ENCODE measurements around the gene CCL21. TPM values are rescaled to one million over a fixed set of nuclear protein-coding genes. Genes with fewer than 3 reads are reported as not detected.

Gene CCL21
- polyA plus RNA-seq, 3 donors = not detected

GRCh38 chr9:34671307-34671706 is 38.6 kb downstream of the CCL21 start:
- no peaks in the 10 kb centered on the region for H4K20me1 ChIP-seq (ENCODE audit: insufficient read depth, low read length)
- Mint-ChIP-seq H3K27ac (no peak overlapping the region), H3K4me1 (peaks cover 12% of the 10 kb centered on the region), H3K9me3 (peaks cover 8 to 17% (median 12%) of the 10 kb centered on the region in 7 donors), H3K36me3 (peaks cover 18 to 28% of the 10 kb centered on the region in 2 donors), H3K27me3 (ENCODE audit: low read depth in 3 of 3) (peaks cover 0 to 2% (median 1%) of the 10 kb centered on the region in 3 donors), H3K4me3 (no peak overlapping the region)
- WGBS (ENCODE audit: insufficient coverage) = no CpG with 5 or more reads among the region's 1 CpG
- peaks cover under 1 to 2% of the 10 kb centered on the region in 2 donors for H3K4me1 ChIP-seq (ENCODE audit: control insufficient read depth in 1 of 2, insufficient read depth in 2 of 2, low read length in 2 of 2)
- DNase-seq = no peak
- H2AFZ ChIP-seq (ENCODE audit: insufficient read depth, low read depth, low read length, poor library complexity, severe bottlenecking) = no peak overlapping the region
- H3K36me3 ChIP-seq (replicated peaks in 1 of 2; ENCODE audit: control insufficient read depth in 1 of 2, insufficient read depth in 2 of 2, low read length in 2 of 2) = peaks cover 0 to 12% of the 10 kb centered on the region in 2 donors
- intact Hi-C loops (cut with micrococcal nuclease) = no loop called here
- peaks cover 17% of the 10 kb centered on the region for H3K79me2 ChIP-seq (ENCODE audit: insufficient read depth, low read length)
- H3K27ac ChIP-seq (ENCODE audit: low read depth in 1 of 2, low read length in 2 of 2) = no peak overlapping the region
- no peak overlapping the region for H3K9ac ChIP-seq (ENCODE audit: insufficient read depth, low read length, poor library complexity, severe bottlenecking)
- no peaks in the 10 kb centered on the region for H3K27me3 ChIP-seq (ENCODE audit: control insufficient read depth in 2 of 2, insufficient read depth in 2 of 2, low read length in 2 of 2)
- TF ChIP-seq CTCF (IDR thresholded peaks at IDR 0.05) = no peak
- H3K4me2 ChIP-seq (replicated peaks; ENCODE audit: extremely low read depth, low read length, poor library complexity, severe bottlenecking) = no peak overlapping the region
- H3K4me3 ChIP-seq (replicated peaks in 1 of 3; ENCODE audit: low read depth in 2 of 3, low read length in 3 of 3) = no peak overlapping the region
- peaks cover 5 to 11% of the 10 kb centered on the region in 2 donors for H3K9me3 ChIP-seq (replicated peaks in 1 of 2; ENCODE audit: control insufficient read depth in 1 of 2, insufficient read depth in 1 of 2, low read length in 2 of 2)

- intact Hi-C loops (cut with micrococcal nuclease) = loop anchor here (10.0 kb wide), 2 partner anchors 315 to 445 kb away; partner anchors contain the start of genes ATOSB (in 1 of the 2) and DNAJB5 (in 1 of the 2)
- H3K27ac Mint-ChIP-seq = no peak overlapping the region
- no peak overlapping the region for H3K4me3 ChIP-seq (replicated peaks in 1 of 3; ENCODE audit: low read depth in 2 of 3, low read length in 3 of 3)
- H4K20me1 ChIP-seq (ENCODE audit: insufficient read depth, low read length) = no peaks in the 10 kb centered on the region
- peaks cover 9 to 10% of the 10 kb centered on the region in 2 donors for H3K4me1 ChIP-seq (ENCODE audit: control insufficient read depth in 1 of 2, insufficient read depth in 2 of 2, low read length in 2 of 2)
- H3K79me2 ChIP-seq (ENCODE audit: insufficient read depth, low read length) = peaks cover 20% of the 10 kb centered on the region
- H3K27ac ChIP-seq (ENCODE audit: low read depth in 1 of 2, low read length in 2 of 2) = no peak overlapping the region
- peaks cover 17% of the 10 kb centered on the region for H3K4me1 Mint-ChIP-seq
- peaks cover 18 to 28% of the 10 kb centered on the region in 2 donors for H3K36me3 Mint-ChIP-seq
- no peak for DNase-seq
- peaks cover 0 to 12% of the 10 kb centered on the region in 2 donors for H3K36me3 ChIP-seq (replicated peaks in 1 of 2; ENCODE audit: control insufficient read depth in 1 of 2, insufficient read depth in 2 of 2, low read length in 2 of 2)
- no peak overlapping the region for H3K9ac ChIP-seq (ENCODE audit: insufficient read depth, low read length, poor library complexity, severe bottlenecking)
- no peaks in the 10 kb centered on the region for H3K27me3 ChIP-seq (ENCODE audit: control insufficient read depth in 2 of 2, insufficient read depth in 2 of 2, low read length in 2 of 2)
- peaks cover 8 to 17% (median 12%) of the 10 kb centered on the region in 7 donors for H3K9me3 Mint-ChIP-seq
- no peak overlapping the region for H3K4me2 ChIP-seq (replicated peaks; ENCODE audit: extremely low read depth, low read length, poor library complexity, severe bottlenecking)
- H3K4me3 Mint-ChIP-seq = no peak overlapping the region
- peaks cover 5 to 11% of the 10 kb centered on the region in 2 donors for H3K9me3 ChIP-seq (replicated peaks in 1 of 2; ENCODE audit: control insufficient read depth in 1 of 2, insufficient read depth in 1 of 2, low read length in 2 of 2)
- peaks cover 0 to 2% (median 0%) of the 10 kb centered on the region in 3 donors for H3K27me3 Mint-ChIP-seq (ENCODE audit: low read depth in 3 of 3)
- no peak overlapping the region for H2AFZ ChIP-seq (ENCODE audit: insufficient read depth, low read depth, low read length, poor library complexity, severe bottlenecking)
- WGBS (ENCODE audit: insufficient coverage) = 100% methylated on average over 2 of the region's 5 CpGs
- no peak for TF ChIP-seq CTCF (IDR thresholded peaks at IDR 0.05)
Measured at GRCh38 chr9:34669809-34670562, 40.0 kb downstream of the CCL21 start.

All from CD14-positive monocyte (primary cell).